Hematopoietic multipotent progenitor cell (in vitro differentiated cells): Measurements from ENCODE around the gene HTRA3. TPM values are rescaled to one million over a fixed set of nuclear protein-coding genes. Genes with fewer than 3 reads are reported as not detected.

Source experiments
- DNase-seq, 3 donors: peaks; one replicate each; pipeline ENCODE4 v3.0.0-alpha.2; 2011 to 2015; ENCODE audit warnings: low read depth in 2 of 3, low spot score in 2 of 3
- total RNA-seq: library from RNA; depleted of rRNA; stranded (reverse); fragments of >200 nt; gene quantifications from one replicate; pipeline ENCODE4 v1.2.3, GENCODE V29; 2012

Gene HTRA3
- total RNA-seq: 12.9 TPM

GRCh38 chr4:8269535-8270417 is at the start of gene HTRA3:
Gene HTRA3 (plus strand): TSS chr4:8269754. CDS start chr4:8269969, 215 bp downstream.
- peak in 1 of 3 donors; percentile 35 for DNase-seq

- DNase-seq: no peak
These were observed 48.7 kb upstream of the HTRA3 start for GRCh38 chr4:8220661-8221450.

DNA sequence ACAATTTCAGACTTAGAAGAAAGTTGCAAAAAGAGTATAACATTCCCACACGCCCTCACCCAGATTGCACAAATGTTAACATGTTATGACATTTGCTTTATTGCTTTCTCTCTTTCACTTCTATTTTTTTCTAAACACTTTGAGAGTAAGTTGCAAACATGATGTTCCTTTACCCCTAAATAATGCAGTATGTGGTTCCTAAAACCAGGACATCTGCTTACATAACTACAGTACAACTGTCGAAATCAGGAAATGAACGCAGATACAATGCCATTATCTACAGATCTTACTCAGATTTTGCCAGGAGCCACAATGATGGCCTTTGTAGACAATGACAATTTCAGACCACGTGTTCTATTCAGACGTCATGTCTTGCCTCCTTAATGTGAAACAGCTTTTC is 48.1 kb upstream of the HTRA3 start:
- peak in 1 of 3 donors; percentile 55 for DNase-seq

DNA sequence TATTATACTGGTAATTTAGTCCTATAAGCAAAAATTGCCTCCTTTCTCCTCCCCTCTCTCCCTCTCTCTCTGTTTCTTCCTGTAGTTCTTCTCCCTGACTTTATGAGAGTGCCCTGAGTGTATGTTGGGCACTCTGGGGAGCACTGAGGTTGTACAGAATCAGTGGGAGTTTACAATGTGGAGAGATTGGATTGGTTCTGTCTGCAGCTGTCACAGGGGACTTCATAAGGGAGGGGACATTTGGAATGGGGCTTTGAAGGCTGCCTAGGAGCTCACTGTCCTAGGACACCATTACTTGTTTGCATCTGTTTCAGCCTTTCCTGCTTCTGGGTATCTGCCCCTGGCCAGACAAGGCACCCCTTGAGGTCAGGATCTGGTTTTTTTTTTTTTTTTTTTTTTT is 47.6 kb upstream of the HTRA3 start:
- no peak for DNase-seq

DNA sequence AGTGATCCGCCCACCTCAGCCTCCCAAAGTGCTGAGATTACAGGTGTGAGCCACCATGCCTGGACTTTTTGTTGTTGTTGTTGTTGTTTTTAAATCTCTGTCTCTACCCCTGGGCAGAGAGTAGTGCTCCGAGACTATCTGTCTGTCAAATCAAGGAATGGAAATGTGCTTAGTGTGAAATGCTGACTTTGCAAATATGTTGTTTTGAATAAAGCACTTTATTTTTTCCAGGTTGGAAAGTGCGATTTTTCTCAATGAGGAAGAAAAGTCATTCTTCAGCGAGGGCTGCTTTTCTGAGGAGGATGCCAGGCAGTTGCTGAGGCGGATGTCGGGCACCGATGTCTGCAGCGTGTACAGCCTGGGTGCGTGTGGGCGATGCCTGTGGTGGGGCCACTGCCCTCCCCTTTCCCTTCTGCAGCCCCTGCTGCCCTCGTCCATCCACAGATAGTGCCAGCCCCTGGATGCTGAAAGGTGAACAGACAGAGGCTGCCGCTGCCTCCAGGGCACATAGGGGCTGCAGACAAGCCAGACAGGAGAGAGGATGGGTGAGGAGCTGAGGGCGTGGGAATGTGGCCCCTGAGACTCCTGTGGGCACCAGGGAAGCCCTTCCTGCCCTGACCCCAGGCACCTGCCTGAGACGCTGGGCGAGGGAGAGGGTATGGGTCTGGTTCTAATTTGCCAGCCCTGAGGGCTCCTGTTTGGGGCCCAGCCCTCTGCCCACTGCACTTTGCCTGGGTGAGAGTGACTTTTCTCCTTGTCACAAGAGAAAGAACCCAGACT is 46.8 kb upstream of the HTRA3 start:
- DNase-seq: no peak

- no peak for DNase-seq
These were observed 45.1 kb upstream of the HTRA3 start for GRCh38 chr4:8224267-8224974.

- peak in 2 of 3 donors; percentile 80 to 95 for DNase-seq
These were observed 44.5 kb upstream of the HTRA3 start for GRCh38 chr4:8224975-8225625.

DNA sequence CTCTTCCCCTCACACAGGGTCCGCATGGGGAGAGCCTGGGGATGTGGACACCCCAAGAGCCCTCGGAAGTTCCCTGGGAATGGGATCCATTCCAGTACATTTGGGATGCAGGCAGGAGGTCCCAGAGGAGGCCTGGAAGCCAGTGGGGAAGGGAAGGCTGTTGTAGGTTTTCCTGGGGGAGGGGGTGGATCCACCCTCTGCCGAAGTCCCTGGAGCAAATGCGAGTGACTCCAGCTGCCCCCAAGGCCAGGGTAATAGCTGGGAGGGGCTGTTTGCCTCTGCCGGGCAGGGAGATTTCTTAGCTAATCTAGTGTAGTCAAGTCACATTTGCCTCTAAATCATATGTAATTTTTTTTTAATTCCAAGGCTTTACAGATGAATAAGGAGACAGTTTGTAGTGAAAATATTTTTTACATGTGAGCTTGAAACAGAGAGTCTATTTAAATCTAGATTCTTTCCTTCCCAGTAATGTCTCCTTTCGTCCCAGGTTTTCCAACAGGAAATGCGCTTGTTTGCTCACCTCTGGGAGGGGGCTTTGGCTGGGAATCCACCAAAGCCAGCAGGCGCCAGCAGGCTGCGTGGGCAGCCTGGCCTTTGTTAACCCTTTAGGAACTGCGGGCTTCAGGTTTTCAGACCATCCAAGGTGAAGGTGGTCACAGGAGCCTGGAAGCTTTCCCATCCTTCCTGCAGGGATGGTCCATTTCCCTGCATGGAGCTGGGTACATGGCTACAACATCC is 43.7 kb upstream of the HTRA3 start:
- no peak for DNase-seq

GRCh38 chr4:8227201-8227770 is 42.3 kb upstream of the HTRA3 start:
- peak in 2 of 3 donors; percentile 26 to 62 for DNase-seq

GRCh38 chr4:8227771-8228318 is 41.7 kb upstream of the HTRA3 start:
- DNase-seq: no peak

DNA sequence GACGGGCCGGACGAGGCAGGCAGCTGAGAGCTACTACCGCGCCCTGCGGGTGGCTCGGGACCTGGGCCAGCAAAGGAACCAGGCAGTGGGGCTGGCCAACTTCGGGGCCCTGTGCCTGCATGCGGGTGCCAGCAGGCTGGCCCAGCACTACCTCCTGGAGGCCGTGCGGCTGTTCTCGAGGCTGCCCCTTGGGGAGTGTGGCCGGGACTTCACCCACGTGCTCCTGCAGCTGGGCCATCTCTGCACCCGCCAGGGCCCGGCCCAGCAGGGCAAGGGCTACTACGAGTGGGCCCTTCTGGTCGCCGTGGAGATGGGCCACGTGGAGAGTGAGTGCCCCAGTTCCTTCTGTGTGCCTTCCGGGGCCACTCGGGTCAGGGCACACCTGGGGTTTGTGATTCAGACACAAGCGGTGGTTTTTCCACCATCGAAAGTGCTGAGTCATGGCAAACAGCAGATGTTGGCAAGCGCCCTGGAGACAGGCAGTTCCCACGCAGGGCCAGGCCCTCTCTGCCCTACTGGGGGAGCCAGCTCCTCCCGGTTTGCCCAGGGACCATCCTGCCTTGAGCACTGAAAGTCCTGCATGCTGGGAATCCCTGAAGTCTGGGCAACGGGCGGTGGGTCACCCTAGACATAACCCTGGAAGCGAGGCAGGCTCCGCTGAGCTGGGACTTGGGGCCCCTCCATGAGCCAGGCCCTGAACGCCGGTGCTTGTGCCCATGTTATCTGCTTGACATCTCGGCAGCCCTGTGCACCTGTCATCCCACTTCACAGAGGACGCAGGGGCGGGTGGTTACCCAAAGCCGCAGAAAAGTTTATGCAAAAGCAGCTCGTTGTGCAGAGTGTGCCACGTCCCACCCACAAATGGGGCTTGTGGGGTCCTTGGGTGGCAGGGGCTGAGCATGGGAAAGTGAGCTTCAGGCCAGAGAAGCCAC is 41.0 kb upstream of the HTRA3 start:
- DNase-seq: peak; percentile 24 to 92 (median 87)

GRCh38 chr4:8229331-8229975 is 40.1 kb upstream of the HTRA3 start:
- no peak for DNase-seq

GRCh38 chr4:8230033-8230432 is 39.5 kb upstream of the HTRA3 start:
- DNase-seq: no peak

GRCh38 chr4:8230891-8231290 is 38.7 kb upstream of the HTRA3 start:
- DNase-seq: no peak

GRCh38 chr4:8231551-8232049 is 38.0 kb upstream of the HTRA3 start:
- no peak for DNase-seq

DNA sequence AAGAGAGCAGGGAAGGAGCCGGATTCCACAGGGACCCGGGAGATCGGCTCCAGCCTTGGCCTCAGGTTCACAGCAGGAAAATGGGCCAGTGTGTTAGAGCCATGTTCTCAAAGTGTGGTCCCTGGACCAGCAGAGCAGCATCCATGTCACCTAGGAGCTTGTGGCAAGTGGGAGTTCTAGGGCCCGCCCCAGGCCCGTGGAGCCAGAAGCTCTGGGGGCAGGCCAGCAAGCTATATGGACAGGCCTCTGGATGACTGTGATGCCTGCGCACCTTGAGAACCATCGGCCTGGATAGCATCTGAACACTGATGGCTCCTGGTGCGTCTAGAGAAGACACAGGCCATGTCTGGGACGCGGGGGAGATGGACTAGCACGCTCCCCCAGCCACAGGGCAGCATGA is 36.8 kb upstream of the HTRA3 start:
- DNase-seq: no peak
